ENCODE measurements around the gene CMTM3.
"Not testable (repeated sequence)": the region's sequence is repeated elsewhere in the genome, so short reads cannot be mapped to it uniquely, and the experiment has no call there.

The CMTM3 gene

GRCh38 chr16:66631558-66631957 lies 27.1 kb downstream of the CMTM3 start:
- not testable (repeated sequence) for DNase-seq (ENCODE audit: low read depth, low spot score)

DNA sequence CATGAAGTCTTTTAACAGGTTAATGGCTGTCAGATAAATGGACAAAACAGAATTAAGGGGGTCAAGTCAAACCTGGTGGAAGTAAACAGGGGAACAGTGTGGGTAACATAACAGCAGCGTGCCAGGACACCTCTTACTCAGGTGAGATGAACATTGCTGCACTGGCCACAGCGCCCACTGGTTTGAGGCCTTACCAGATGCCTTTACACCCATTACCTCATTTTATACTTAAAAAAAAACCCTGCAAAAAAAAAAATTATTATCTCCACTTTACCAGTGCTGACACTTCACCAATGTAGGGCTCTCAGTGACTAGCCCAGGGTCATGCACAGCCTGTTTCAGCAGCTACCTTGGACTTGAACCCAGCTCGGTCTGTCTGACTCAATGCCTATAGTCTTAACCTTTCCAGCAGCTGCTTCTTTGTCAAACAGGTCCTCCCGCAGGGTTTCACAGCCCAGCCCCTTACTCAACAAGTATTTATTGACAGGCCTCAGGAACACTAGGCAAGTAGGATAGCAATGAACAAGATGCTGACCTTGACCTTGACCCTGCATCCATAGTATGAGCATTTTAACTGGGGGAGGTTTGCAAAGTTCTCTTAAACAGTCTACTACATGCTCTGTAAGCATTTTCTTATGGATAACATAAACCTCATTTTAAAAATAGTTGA lies 30.2 kb downstream of the CMTM3 start:
- DNase-seq (ENCODE audit: low read depth, low spot score) = no peak

- no peak for DNase-seq (ENCODE audit: low read depth, low spot score)
These were observed 30.9 kb downstream of the CMTM3 start for GRCh38 chr16:66635406-66635805.

- no peak for DNase-seq (ENCODE audit: low read depth, low spot score)
These were observed 31.7 kb downstream of the CMTM3 start for GRCh38 chr16:66636199-66636598.

- DNase-seq (ENCODE audit: low read depth, low spot score) = no peak
These were observed 33.3 kb downstream of the CMTM3 start for GRCh38 chr16:66637806-66638205.

GRCh38 chr16:66639091-66639885 lies 34.8 kb downstream of the CMTM3 start:
- DNase-seq (ENCODE audit: low read depth, low spot score) = no peak

GRCh38 chr16:66640724-66641314 lies 36.3 kb downstream of the CMTM3 start:
- DNase-seq (ENCODE audit: low read depth, low spot score) = no peak

- DNase-seq (ENCODE audit: low read depth, low spot score) = no peak
These were observed 36.9 kb downstream of the CMTM3 start for GRCh38 chr16:66641387-66641786.

- DNase-seq (ENCODE audit: low read depth, low spot score) = no peak
These were observed 43.4 kb downstream of the CMTM3 start for GRCh38 chr16:66647866-66648265.

DNA sequence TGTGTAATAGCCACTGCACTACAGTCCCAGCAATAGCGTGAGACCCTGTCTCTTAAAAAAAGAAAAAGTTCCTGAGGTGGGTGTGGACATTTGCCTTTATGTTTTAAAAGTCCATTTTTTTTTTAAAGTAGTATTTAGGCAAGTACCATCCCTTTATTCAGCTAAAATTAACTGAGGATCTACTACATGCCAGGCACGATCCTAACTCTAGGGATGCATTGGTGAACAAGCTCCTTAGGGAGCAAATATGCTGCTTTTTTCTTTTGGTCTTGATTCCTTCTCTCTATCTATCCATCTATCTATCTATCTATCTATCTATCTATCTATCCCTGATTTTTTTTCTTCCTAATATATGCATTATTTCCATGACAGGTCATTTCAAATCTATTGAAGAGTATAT lies 44.7 kb downstream of the CMTM3 start:
- DNase-seq (ENCODE audit: low read depth, low spot score) = no peak

GRCh38 chr16:66649636-66650205 lies 45.2 kb downstream of the CMTM3 start:
- DNase-seq (ENCODE audit: low read depth, low spot score) = no peak

DNA sequence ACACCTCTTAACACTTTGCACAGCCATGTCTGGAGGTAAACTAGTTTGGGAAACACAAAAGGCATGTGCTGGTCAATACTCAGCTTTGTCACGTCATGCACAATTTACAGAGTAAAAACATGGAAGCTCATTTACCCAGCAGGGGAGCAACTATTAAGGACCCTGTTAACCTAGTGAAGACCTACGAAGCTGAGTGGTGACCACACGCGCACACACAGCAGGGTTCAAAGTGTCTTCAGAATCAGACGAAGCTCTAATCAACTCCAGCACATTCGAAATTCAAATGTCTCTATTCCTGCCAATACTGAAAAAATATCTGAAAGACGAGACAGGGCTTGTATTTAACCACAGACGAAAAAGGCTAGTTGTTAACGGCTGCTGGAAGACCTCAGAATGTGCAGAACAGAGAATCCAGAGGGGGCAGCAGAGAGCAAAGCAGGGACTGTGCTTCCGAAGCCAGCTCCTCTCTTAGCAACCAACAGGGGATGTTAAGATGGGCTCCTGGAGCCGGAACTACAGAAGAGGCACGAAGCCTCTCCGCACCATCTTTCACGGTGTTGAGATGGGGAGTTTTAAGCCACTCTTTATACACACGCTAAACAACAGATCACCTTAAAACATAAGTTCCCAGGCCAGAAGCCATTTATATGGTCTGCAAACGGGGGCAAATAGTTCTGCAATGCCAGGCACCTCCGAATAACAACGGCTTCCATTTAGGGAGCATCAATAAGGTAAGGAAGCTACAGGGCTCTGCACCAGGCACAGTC lies 46.4 kb downstream of the CMTM3 start:
- DNase-seq (ENCODE audit: low read depth, low spot score) = peak; percentile 68

- no peak for DNase-seq (ENCODE audit: low read depth, low spot score)
These were observed 46.9 kb downstream of the CMTM3 start for GRCh38 chr16:66651474-66651765.

- DNase-seq (ENCODE audit: low read depth, low spot score) = no peak
These were observed 47.5 kb downstream of the CMTM3 start for GRCh38 chr16:66651965-66652364.

DNA sequence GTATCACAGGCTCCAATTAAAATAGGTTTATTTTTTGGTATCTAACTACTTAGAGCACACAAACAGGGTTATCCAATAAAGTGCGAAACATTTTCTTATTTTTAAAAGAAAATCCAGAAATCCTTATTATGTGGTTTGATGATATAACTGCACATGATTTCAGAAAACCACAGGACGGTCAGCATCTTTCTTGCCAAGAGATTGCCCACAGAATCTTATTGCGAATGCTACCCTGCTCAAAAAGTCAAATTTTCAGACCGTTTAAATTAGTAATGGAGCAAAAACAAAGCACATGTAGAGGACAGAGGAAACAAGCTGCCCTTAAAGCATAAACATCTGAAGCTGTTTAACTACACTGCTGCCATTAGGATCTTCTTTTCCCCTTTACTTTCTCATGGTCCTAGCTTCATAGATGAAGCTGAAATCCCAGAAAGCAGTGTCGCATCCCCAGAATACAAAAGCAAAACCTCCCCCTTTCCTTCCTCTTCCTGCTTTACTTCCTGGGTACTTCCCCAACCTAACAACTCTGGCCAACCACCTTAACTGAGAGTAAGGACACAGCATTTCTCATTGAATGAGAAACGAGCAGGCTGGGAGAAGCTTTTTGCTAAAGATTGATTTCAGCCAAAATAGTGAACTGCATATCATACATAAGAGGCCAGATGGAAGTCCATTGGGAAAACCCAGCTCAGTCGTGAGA lies 48.3 kb downstream of the CMTM3 start:
- DNase-seq (ENCODE audit: low read depth, low spot score) = no peak

GRCh38 chr16:66653581-66654350 lies 49.3 kb downstream of the CMTM3 start:
- DNase-seq (ENCODE audit: low read depth, low spot score) = no peak

DNA sequence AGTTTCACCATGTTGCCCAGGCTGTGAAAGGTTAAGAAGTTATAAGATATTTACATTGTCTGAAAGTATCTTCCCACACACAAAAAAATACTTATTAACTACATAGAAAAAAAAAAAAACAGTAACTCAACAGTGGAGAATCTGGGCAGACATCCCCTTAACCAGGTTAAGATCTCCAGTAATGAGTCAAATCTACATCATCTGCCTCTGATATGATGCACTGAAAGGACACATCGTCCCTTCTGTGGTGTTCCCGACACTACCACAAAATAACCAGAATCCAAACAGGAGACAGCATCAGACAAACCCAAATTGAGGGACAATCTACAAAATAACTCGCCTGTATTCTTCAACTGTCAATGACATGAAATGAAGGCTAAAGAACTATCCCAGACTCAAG lies 52.0 kb downstream of the CMTM3 start:
- no peak for DNase-seq (ENCODE audit: low read depth, low spot score)

DNA sequence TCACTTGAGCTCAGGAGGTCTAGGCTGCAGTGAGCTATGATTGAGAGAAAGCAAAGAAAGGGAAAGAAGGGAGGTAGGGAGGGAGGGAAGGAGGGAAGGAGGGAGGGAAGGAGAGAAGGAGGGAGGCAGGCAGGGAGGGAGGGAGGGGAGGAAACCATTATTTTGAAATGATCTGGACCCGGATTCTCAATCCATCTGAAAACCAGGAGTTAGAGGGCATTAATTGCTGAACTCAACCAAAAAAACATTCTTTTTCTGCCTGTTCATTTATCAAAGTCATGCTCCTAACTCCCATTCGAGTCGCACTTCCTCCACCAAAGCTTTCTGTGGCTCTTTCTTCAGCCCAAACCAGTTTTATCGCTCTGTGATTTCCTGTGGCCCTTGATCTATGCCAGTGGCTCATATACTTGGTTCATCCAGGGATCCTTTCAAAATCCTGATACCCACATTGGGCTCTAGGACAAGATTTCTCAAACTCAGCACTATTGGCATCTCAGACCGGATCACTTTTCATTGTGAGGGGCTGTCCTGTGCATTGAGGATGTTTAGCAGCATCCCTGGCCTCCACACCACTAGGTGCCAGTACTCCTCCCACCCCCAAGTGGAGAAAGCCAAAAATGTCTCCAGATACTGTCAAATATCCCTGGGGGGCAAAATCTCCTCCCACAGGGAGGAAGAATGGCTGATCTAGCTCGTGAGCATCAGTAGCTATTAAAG lies 53.8 kb downstream of the CMTM3 start:
- no peak for DNase-seq (ENCODE audit: low read depth, low spot score)

- DNase-seq (ENCODE audit: low read depth, low spot score) = no peak
These were observed 54.3 kb downstream of the CMTM3 start for GRCh38 chr16:66658860-66659190.

Measured in iPS DF 19.7 (cell line).